Amygdala (tissue), 56 donors: ENCODE data around the gene TTLL10.
"Not testable (repeated sequence)": the region's sequence is repeated elsewhere in the genome, so short reads cannot be mapped to it uniquely, and the experiment has no call there.

Experiments
- DNase-seq, 56 donors: peaks; one replicate each; lab custom pipeline; 2025; lab: John Stamatoyannopoulos, UW

Gene TTLL10

DNA sequence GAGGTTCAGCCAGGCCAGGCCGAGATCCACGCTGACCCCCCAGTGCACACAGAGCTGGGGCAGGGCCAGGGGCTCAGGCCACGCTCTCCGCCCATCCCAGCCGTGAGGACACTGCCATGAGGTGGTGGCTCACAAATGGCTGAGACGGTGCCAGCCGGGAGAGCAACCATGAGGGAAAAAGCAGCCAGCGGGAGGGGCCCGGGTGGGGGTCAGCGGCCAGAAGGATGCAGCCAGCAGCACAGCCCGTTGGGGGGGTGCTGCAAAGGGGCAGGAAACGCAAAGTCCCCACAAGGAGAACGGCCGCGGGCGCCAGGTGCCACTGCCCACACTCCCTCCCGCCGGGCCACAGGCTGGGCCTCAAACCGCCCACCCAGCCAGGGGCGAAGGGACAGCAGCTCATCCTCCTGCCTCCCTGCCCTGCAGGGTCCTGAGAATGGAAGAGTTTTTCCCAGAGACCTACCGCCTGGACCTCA is 8.3 kb downstream of the TTLL10 start:
- DNase-seq = no peak

DNA sequence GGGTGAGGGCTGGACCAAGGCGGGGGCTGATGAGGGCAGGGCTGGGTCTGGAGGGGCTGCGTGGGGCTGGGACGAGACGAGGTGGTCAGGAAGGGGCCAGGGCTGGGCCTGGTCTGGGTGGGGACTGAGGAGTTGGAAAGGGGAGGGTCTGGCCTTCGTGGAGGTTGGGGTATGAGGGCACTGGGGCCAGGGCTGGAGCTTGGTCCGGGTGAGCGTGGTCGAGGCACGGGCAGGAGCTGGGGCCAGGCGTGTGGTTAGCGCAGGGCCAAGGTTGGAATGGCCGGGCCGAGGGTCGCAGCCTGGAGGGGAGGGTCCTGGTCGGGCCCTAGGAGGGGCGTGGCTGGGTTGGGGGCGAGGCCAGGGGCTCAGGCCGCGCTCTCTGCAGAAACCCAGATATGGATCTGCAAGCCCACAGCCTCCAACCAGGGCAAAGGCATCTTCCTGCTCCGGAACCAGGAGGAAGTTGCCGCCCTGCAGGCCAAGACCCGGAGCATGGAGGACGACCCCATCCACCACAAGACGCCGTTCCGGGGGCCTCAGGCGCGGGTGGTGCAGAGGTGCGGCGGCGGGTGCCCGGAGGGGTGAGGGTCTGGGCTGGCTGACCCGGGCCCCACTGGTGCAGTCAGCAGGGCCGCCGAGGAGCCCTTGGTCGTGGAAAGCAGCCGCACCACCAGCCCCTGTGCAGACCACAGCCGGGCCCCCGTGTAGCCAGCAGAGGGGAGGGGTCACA is 9.0 kb downstream of the TTLL10 start:
- no peak for DNase-seq

DNA sequence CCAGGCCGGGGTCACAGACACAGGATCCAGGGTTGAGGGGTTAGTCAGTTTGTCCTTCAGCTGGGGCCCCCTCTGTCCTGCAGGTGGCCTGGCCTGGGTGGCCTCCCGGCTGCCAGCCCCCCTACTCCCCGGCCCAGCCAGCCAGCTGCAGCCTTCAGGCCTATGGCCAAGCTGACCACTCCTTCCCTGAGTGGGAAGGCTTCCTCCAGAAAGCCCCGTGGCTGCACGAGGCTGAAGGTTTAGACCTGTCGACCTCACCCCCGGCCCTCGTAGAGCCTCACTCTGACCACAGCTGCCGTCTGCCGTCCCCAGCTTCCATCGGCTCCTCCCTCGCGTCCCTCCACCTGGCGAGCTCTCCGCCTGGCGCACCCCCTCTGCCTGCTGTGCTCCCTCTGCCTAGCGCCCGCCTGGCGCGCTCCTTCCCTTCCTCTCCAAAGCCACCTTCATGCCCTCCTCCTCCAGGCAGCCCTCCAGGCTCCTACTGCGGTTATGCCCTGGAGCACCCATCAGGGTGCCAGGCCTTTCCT is 9.6 kb downstream of the TTLL10 start:
- DNase-seq = no peak

DNA sequence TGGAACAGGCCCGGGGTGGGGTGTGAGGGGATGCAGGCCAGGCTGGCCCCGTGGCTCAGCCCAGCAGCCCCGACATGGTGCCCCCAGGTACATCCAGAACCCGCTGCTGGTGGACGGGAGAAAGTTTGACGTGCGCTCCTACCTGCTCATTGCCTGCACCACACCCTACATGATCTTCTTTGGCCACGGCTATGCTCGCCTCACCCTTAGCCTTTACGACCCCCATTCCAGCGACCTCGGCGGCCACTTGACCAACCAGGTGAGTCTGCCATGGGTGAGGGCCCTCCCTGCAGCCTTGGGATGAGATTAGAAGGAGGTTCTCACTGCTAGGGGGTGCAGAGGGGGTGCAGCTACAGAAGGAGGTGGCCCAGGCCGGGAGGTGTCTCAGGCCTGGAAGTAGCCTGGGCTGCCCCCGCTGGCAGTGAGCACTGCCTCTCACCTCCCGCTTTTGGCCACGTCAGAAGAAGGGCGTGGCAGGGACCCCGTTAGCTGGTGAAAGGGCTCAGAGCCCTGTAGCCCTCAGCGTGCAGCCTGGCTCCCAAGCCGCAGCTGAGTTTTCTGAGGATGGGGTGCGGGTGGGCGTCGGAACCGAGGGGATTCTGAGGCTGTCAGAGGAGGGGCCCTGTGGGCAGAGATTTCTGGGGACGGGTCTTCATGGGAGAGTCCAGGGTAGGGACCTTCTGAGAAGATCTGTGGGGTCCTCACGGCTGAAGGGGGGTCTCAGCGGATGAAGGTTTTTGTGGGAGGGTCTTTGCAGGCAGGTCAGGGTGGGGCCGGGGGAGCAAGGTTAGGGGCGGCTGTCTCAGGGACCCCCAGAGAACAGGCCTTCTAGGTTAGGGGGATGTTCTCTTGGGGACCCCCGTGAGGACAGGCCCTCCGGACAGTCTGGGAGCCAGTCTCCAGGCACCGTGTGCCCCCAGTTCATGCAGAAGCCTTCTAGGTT is 10.4 kb downstream of the TTLL10 start:
- no peak for DNase-seq

DNA sequence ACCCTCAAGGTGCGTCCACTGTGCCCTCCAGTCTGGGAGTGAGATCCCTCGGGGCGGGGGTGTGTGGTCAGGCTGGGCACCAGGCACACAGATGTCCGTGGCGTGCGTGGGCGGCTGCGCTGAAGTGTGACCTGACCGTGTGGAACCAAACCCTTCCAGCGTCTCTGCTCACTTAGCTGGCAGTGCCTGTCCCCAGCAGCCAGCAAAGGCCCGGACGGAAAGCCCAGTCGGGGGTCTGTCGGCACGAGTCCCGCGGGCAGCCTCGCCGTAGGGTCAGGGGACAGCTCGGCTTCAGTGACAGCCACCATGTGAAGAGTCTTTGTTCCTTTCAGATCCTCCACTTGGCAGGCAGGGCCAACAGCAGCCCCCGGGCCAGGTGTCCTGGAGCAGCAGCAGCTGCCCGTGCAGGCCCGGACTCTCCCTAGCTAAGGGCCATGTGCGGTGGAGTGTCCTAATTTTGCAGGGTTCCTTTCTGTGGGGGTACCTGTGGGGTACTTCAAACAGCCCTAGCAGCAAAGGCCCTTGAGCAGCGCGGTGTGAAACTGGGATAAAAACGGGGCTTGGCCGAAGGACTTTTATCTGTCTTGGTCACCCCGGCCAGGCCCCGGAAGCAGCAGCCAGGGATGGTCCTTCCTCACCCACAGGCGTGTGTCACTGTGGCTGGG is 11.6 kb downstream of the TTLL10 start:
- DNase-seq = peak in 33 of 56 donors; percentile 5 to 71 (median 38)

DNA sequence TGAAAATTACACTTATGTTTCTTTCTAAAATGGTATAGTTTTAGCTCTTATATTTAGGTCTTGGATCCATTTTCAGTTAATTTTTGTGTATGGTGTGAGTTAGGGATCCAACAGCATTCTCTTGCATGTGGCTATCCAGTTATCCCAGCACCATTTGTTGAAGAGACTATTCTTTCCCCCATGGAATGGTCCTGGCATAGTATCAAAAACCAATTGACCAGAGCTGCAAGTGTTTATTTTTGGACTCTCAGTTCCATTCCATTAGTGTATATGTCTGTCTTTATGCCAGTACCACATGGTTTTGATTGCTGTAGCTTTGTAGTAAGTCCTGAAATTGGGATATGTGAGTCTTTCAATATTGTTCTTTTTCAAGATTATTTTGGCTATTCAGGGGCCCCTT is 14.3 kb downstream of the TTLL10 start:
- DNase-seq = no peak

DNA sequence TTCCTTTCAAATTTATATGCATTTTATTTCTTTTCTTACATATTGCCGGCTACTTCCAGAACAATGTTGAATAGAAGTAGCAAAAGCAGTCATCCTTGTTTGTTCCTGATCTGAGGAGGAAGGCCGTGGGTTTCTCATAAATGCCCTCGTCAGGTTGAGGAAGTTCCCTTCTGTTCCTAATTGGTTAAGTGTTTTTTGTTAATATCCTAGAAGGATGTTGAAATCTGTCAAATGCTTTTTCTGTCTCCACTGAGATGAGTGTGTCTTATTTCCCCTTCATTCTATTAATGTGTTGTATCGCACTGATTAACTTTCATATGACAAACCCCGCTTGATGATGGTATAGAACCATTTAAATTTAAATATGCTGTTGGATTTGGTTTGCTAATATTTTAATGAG is 15.4 kb downstream of the TTLL10 start:
- DNase-seq = no peak

DNA sequence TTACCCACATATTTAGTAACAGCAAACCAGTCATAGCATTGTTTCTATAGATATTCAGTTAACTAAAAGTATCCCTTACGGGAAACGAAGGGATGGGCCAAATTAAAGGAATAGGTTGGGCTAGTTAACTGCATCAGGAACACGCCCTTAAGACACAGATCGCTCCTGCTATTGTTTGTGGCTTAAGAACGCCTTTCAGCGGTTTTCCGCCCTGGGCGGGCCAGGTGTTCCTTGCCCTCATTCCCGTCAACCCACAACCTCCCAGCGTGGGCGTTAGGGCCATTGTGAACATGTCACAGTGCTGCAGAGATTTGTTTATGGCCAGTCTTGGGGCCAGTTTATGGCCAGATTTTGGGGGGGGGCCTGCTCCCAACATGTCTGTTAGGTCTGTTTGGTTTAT is 18.1 kb downstream of the TTLL10 start:
- no peak for DNase-seq

DNA sequence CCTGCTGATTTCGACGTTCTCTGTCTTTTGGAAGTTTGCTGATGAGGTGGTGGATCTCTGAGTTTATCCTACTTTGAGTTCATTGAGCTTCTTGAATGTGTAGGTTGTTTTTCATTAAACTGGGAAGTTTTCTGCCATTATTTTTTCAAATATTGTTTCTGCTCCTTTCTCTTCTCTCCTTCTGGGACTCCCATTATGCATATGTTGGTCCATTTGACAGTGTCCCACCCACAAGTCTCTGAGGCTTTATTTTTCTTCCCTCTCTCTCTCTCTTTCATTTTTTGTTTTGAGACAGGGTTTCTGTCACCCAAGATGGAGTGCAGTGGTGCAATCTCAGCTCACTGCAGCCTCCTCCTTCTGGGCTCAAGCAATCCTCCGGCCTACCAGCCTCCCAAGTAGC is 21.0 kb downstream of the TTLL10 start:
- DNase-seq = no peak

DNA sequence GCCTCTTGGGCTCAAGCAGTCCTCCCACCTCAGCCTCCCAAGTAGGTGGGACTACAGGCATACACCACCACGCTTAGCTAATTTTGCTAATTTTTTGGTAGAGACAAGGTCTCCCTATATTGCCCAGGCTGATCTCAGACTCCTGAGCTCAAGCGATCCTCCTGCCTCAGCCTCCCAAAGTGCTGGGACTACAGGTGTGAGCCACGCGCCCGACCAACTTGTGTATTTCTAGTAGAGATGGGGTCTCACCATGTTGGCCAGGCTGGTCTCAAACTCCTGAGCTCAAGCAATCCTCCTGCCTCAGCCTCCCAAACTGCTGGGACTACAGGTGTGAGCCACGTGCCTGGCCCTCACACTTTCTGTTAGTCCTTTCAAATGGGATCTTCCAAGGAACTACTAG is 22.0 kb downstream of the TTLL10 start:
- not testable (repeated sequence) for DNase-seq

DNA sequence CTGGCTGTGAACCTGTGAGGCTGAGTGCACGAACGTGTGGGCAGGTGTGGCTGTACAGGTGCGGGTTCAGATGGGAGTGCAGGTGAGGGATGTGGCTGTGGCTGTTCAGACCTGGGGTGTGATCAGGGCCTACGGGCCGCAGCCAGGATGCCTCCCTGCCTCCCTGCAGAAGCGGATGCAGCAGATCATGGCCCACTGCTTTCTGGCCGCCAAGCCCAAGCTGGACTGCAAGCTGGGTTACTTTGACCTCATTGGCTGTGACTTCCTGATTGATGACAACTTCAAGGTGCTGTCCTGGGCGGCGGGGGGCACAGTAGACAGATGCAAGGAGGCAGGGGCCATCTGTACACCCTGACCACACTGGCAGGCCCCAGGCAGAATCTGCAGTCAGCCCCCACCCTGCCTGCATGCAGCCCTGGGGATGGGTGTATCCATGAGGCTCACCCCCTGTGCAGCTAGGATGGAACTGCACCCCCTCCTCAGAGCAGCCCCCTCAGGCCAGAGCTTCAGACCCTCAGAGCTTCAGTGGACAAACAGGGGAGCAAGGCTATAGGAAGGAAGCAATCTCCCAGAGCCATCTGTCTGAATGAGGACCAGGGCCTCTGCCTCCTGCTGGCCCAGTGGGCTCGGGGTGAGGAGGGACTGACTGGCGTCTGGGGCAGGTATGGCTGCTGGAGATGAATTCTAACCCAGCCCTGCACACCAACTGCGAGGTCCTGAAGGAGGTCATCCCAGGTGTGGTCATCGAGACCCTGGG is 22.9 kb downstream of the TTLL10 start:
- DNase-seq = no peak

DNA sequence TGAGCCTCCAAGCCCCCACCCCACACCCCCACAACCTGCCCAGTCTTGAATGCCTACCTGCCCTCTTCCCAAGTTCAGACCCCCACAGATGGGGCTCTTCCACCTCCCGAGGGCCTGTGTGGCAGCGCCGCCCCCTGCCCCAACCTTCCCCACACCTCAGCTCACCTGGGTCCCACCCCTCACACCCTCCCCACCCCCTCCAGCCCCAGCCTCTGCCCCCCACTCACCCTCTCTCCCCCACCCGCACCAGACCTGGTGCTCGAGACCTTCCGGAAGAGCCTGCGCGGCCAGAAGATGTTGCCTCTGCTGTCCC is 23.5 kb downstream of the TTLL10 start:
- no peak for DNase-seq

DNA sequence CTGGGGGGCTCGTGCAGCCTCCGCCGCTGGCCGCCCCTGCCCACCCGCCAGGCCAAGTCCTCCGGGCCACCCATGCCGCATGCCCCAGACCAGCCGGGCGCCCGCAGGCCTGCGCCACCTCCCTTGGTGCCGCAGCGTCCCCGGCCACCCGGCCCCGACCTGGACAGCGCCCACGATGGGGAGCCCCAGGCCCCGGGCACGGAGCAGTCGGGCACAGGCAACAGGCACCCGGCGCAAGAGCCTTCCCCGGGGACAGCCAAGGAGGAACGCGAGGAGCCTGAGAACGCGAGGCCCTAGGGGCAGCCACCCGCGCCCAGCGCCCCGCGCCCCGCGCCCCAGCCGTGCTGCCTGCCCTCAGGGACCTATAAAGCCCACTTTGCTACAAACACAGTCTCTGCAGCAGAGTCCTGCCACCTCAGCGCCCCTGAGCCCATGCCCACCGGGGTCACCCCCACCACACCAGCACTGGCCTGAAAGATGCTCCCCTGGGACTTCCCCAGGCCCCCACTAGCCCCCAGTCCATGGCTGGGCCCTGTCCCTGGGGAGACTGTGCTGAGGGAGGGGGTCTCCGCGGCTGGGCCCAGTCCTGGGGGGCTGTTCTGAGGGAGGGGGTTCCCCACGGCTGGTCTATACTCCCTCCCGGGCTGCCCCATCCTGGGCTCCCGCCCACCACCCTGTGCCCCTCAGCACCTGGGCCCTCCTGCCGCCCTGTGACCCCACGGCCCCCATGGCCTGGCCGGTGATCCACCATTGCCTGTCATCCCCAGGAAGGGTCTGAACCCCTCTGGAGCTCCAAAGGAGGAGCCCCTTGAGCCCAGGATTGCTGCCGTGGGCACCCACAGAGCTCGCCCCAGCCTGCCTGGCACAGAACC is 24.1 kb downstream of the TTLL10 start:
- DNase-seq = no peak

DNA sequence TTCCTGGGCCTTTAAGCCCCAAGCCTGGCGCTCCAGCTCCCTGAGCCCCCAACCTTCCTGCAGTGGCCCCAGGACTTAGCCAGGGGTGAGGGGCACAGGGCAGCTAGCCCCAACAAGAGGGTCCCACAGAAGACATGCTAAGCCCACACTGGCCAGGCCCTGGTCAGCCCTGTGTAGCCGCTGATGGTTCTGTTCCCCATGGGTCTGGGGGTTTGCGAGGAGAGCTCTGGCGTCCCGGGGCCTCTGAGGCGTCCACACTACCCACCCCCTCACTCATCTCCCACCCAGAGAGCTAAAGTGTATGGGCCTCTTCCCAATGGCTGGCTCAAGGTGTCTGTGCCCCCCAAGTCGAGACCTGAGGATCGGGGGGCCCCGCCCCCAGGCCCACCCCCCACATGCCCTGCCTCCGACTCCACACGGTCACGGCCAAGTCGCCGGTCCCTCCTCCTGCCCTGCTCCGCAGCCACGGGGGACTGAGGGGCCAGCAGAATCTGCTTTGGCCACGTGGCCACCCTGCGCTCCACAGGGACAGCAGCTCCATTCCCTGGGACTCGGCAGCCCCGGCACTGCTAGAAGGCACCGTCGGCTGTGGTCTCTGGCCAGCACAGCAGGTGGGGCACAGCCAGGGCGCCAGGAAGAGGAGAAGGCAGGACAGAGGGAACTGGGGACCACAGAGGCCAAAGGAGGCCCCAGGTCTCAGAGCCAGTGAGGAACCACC is 24.9 kb downstream of the TTLL10 start:
- DNase-seq = no peak

DNA sequence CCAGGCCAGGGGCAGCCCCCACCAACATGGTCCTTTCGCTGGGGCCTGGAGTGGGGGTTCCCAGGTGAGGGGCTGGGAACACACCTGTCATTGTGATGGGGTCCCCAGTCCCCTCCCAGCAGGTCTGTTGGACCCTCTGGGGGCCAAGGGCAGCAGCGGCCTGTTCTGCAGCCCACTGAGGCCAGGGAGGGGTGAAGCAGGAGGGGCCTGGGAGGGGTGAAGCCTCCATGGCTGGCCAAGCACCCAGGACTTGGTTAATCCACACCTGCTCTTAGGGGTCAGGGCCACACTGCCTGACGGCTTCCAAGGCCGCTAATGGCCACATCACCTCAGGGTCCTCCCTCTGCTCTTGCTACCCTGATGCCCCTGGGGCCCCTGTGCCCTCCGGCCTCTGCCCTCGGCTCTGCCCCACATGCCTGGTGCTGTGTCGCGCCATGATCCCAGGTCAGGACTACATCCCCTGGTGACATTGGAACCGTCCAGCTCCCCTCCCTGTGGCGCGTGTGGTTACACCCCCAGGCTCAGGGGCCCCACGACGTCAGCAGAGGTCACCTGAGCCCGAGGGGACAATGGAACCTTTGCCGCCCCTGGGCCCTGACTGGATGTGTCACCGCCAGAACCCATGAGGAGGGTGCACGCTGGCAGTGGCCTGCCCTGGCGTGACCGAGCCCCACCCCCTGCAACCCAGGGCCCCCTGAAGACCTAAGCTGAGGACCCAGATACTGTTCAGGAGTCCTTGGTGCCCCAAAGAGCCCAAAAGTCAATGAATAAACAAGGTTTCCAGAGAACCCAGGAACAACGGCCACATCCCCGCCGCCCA is 25.7 kb downstream of the TTLL10 start:
- no peak for DNase-seq

DNA sequence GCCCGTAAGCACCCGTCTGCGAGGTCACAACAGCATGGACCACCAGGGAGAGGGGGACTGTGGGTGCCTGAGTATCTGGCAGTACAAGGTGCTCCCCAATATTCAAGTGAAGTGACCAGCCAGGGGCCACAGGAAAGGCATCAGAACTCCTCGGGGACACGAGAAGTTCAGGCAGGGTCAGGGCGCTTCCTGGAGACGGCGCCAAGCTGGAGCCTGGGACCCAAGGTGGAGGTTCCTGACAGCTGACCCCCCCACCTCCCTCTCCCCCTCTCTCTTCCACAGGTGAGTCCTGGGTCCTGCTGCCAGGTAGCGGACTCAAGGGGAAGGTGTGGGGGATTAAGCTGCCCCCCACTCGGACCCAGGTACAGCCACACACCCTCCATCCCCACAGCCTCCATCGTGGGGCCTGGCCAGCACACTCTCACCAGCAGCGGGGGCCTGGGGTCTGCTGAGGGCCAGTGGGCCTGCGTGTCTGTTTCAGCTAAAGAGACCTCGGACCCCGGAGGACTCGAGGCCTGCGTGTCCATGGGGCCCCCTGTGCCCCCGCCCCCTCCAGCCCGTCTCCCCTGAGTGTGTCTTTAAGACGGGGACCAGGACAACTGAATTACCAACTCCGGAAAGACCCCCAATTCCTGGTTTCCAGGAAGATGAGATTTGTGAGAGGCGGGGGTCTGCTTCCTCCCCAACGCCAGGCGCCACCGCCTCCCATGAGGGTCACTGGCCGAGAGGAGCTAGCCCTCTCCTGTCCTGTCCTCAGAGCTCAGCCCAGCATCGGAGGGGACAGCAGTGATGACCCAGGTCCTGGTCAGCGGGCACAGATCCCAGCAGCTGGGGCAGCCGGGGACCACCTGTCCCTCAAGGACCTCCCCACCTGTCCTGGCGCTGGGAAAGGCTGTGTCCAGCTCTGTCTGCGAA is 26.5 kb downstream of the TTLL10 start:
- no peak for DNase-seq
